ENCODE measurements around the gene ASPN.
"Not testable (repeated sequence)": the region's sequence is repeated elsewhere in the genome, so short reads cannot be mapped to it uniquely, and the experiment has no call there.

Gene ASPN

DNA sequence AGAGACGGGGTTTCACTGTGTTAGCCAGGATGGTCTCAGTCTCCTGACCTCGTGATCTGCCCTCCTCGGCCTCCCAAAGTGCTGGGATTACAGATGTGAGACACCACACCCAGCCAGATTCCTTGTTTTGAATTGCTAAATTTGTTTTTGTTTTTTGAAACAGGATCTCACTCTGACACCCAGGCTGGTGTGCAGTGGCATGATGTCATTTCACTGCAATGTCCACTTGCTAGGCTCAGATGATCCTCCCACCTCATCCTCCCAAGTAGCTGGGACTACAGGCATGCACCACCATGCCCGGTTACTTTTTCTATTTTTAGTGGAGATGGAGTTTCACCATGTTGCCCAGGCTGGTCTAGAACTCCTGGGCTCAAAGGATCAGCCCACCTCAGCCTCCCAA is 71.1 kb downstream of the ASPN start:
- DNase-seq (ENCODE audit: low spot score) = not testable (repeated sequence)

DNA sequence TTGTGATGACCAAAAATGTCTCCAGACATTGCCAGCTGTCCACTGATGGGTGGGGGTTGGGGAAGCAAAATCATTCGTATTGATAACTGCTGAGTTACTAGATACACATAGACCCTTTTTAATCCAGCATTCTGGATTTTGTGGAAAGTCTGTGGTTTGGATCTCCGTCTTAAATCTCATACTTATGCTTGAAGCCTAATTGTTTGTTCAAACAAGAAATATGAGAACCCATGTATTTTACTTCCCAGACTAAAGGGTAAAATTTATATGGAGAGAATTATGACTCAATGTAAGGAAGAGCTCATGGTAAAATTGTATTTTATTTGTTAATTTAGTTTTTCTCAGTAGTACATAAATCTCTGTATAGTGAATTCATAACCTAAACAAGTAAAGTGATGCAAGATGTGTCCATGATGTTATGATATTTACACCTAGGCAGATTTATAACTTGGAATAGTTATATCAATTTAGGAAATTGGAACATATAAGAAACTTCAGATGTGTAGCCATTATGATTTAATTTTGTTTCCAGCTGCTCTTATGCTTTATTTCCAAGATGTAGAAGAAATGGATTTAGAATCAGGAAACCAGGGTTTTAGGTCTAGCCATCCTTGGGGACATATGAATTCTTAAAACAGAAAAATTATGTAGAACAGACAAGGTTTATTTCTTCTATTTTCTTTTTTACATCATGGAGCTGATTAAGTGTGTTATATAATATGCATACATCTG is 73.4 kb downstream of the ASPN start:
- no peak for DNase-seq (ENCODE audit: low spot score)

DNA sequence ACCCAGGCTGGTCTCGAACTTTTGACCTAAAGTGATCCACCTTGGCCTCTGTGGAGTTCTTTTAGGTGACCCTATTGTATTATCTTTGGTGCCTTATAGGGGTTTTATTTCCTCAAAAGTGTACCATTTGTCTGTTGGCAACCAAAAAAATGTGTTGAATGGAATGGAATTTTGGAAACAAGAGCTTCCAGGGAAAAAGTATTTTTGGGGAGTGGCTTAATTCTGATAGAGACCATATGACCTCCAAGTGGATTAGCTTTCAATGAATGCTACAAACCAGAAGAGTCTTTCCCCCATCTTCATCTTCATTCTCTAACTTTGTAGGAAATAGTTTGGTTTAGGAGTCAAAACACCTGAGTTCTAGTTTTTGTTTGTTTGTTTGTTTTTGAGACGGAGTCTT is 74.5 kb downstream of the ASPN start:
- no peak for DNase-seq (ENCODE audit: low spot score)

DNA sequence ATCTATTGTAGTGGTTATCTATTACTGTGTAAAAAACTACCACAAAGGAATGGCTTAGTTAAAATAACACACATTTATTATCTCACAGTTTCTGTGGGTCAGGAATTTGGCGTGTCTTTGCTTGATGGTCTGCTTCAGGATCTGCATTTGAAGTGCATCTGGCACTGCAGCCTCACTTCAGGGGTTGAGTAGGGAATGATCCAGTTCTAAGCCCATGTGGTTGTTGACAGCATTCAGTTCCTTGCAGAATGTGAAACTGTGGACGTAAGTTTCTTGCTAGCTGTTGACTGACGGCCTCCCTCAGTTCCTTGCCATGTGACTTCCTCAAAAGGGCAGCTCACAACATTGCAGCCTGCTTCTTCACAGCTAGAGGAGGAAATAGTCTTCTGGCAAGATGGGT is 75.8 kb downstream of the ASPN start:
- peak; percentile 47 for DNase-seq (ENCODE audit: low spot score)
